Uterus (tissue), 2 donors: ENCODE measurements around the gene TFEC.

Experiments used
- POLR2A ChIP-seq, 2 donors: fragments of 450-650 bp; IDR thresholded peaks; one replicate each; pipeline ENCODE4 v1.6.1; 2016; ENCODE audit warnings: antibody characterized with exemption in 2 of 2, mild to moderate bottlenecking in 1 of 2, moderate library complexity in 1 of 2
- TF ChIP-seq, protein P1 (sequence below), 4 experiments: fragments of 200-600 bp in 2 of 4; fragments of 450-650 bp in 2 of 4; sonication (generic) in 2 of 4; IDR thresholded peaks; one replicate each; pipeline ENCODE4 v1.5.1; 2016 to 2019; ENCODE audit warnings: antibody characterized with exemption in 4 of 4, mild to moderate bottlenecking in 2 of 4, moderate library complexity in 1 of 4

DNA sequence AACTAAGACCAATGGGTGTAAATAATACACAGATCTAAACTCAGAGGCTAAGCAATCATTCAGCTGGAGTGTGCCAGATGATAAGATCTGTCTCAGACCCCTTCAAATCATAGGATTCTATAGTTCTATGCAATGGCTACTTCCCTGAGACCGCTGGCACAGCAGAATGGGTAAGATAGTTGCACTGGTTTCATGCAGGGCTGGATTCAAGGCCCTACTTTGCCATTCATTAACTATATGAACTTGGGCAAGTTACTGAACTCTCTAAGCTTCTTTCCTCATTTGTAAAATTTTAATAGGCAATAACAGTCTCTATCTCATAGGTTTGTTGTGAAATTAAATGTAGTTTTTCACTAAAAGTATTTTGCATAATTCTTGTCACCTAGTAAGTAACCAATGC, 62.0 kb downstream of the TFEC start:
- TF ChIP-seq POLR2A (IDR thresholded peaks at IDR 0.05), result no peak
- TF ChIP-seq, protein P1, sequence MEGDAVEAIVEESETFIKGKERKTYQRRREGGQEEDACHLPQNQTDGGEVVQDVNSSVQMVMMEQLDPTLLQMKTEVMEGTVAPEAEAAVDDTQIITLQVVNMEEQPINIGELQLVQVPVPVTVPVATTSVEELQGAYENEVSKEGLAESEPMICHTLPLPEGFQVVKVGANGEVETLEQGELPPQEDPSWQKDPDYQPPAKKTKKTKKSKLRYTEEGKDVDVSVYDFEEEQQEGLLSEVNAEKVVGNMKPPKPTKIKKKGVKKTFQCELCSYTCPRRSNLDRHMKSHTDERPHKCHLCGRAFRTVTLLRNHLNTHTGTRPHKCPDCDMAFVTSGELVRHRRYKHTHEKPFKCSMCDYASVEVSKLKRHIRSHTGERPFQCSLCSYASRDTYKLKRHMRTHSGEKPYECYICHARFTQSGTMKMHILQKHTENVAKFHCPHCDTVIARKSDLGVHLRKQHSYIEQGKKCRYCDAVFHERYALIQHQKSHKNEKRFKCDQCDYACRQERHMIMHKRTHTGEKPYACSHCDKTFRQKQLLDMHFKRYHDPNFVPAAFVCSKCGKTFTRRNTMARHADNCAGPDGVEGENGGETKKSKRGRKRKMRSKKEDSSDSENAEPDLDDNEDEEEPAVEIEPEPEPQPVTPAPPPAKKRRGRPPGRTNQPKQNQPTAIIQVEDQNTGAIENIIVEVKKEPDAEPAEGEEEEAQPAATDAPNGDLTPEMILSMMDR (IDR thresholded peaks at IDR 0.05), result no peak
